ENCODE data around the gene ATP8A2.

Gene ATP8A2

DNA sequence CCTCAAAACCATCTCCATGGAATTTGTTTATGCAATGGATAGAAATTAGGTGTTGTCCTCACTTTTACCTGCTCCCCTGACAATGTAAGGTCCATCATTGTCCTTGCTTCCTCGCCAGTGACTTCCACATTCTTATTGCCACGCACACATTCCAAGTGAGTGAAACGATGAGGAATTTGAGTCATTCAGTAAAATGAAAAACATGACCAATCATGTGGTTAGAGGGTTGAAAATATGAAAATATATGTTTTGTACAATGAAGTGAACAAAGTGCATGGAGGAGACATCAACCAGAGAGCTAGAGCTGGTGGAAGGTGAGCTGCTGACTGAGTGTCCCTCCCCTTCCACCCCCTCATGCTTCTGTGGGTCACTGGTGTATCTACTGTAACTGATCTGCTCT, 91.7 kb downstream of the ATP8A2 start:
- Mint-ChIP-seq H3K27me3 (peaks cover 29% of the 10 kb centered on the region), H3K9me3 (ENCODE audit: low read depth) (no peaks in the 10 kb centered on the region), H3K4me3 (no peak overlapping the region), H3K4me1 (ENCODE audit: low read depth) (no peaks in the 10 kb centered on the region), H3K36me3 (no peaks in the 10 kb centered on the region), H3K27ac (no peak overlapping the region)

- Mint-ChIP-seq H3K9me3 (ENCODE audit: low read depth) (no peaks in the 10 kb centered on the region), H3K36me3 (no peaks in the 10 kb centered on the region), H3K4me3 (no peak overlapping the region), H3K27me3 (peaks cover 52% of the 10 kb centered on the region), H3K4me1 (ENCODE audit: low read depth) (peaks cover 4% of the 10 kb centered on the region), H3K27ac (no peak overlapping the region)
These were observed 95.1 kb downstream of the ATP8A2 start for GRCh38 chr13:25466880-25467279.

DNA sequence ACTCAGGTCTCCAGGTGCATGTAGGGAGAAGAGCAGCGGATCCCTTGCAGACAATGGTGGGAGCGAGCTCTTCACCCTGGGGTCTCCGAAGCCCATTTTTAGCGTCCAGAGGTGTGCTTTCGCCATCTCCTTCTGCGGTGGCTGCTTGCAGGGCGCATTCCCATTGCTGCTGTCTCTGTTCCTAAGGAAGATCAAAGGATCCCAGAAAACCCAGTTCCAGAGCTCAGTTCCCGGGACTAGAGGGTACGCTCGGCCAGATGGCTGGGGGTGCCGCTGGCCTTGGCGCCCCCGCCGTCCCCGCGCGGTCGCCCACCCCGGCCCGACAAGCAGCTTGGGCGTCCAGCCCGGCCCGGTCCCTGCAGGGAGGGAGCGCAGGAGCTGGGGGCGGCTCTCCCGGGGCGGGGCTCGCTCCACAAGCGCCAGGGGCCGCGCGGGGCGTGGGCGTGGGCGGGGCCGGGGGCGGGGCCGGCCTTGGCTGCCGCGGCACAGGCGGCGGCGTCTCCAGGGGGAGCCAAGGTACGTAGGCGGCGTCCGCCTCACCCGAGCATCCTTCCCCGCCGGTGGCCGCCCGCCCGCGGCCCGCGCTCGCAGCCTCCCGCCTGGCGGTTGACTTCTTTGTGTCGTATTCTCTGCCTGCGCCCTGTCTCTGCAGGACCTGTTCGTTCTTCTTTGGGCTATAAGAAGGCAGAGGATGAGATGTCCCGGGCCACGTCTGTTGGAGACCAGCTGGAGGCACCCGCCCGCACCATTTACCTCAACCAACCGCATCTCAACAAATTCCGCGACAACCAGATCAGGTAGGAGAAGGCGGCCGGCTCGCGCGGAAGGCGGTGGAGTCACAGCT, 96.8 kb downstream of the ATP8A2 start:
- Mint-ChIP-seq H3K27ac (no peak overlapping the region), H3K4me3 (peak overlapping the region; percentile 66), H3K4me1 (ENCODE audit: low read depth) (peaks cover 4% of the 10 kb centered on the region)

GRCh38 chr13:25469169-25469525, 97.4 kb downstream of the ATP8A2 start:
- peaks cover 47% of the 10 kb centered on the region for H3K27me3 Mint-ChIP-seq
- H3K4me1 Mint-ChIP-seq (ENCODE audit: low read depth), result peaks cover 4% of the 10 kb centered on the region
- peak overlapping the region; percentile 71 for H3K4me3 Mint-ChIP-seq
- H3K27ac Mint-ChIP-seq, result no peak overlapping the region
- no peaks in the 10 kb centered on the region for H3K9me3 Mint-ChIP-seq (ENCODE audit: low read depth)
- H3K36me3 Mint-ChIP-seq, result no peaks in the 10 kb centered on the region

More for the DNA sequence above, 96.8 kb downstream of the ATP8A2 start:
- Mint-ChIP-seq H3K9me3 (ENCODE audit: low read depth) (no peaks in the 10 kb centered on the region), H3K36me3 (no peaks in the 10 kb centered on the region), H3K27me3 (peaks cover 47% of the 10 kb centered on the region)

DNA sequence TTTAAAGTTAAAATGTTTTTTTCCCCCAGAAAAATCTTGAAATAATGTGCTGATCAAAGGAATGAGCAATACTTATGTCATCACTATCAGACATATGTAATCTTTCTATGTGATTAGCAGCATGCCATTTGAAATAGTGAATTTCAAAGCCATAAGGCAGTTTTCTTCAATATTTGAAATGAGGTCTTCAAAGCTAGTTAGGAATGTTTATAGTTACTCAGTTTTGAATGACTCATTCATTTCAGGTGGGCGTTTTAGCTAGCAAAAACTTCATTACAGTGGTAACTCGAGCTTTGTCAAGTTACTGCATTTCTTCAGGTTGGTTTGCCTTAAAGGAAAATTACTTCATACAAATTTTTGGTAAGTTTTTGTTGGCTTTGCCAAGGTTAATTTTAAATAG, 102.1 kb downstream of the ATP8A2 start:
- Mint-ChIP-seq H3K4me1 (ENCODE audit: low read depth) (peaks cover 3% of the 10 kb centered on the region), H3K9me3 (ENCODE audit: low read depth) (no peaks in the 10 kb centered on the region), H3K27me3 (peaks cover 29% of the 10 kb centered on the region), H3K27ac (no peak overlapping the region), H3K4me3 (no peak overlapping the region), H3K36me3 (no peaks in the 10 kb centered on the region)

DNA sequence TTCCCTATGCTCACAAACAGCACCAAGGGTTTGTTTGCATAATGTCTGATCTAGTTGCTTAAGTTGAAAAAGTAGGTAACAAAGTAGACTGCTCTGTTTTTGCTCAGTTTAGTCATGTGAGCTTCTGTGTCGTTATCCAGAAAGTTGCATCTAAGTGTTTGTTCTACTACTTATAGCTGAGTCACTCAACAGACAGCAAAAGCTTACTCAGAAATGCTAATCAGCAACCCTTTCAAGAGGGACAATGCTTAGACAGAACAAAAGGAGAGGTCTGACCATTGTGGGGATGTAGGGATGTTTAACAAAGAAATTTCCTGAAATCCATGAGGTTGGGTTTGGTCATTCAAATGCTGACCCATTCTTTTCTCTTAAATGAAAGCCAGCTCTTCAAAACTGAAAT, 106.4 kb downstream of the ATP8A2 start:
- Mint-ChIP-seq H3K4me3 (no peak overlapping the region), H3K4me1 (ENCODE audit: low read depth) (no peaks in the 10 kb centered on the region), H3K27me3 (peaks cover 13% of the 10 kb centered on the region), H3K9me3 (ENCODE audit: low read depth) (peaks cover 7% of the 10 kb centered on the region), H3K36me3 (peaks cover 5% of the 10 kb centered on the region), H3K27ac (no peak overlapping the region)

GRCh38 chr13:25489238-25489637, 117.5 kb downstream of the ATP8A2 start:
- Mint-ChIP-seq H3K9me3 (ENCODE audit: low read depth) (peaks cover 3% of the 10 kb centered on the region), H3K4me1 (ENCODE audit: low read depth) (no peaks in the 10 kb centered on the region), H3K4me3 (no peak overlapping the region), H3K27ac (no peak overlapping the region), H3K27me3 (peaks cover 8% of the 10 kb centered on the region), H3K36me3 (no peaks in the 10 kb centered on the region)

DNA sequence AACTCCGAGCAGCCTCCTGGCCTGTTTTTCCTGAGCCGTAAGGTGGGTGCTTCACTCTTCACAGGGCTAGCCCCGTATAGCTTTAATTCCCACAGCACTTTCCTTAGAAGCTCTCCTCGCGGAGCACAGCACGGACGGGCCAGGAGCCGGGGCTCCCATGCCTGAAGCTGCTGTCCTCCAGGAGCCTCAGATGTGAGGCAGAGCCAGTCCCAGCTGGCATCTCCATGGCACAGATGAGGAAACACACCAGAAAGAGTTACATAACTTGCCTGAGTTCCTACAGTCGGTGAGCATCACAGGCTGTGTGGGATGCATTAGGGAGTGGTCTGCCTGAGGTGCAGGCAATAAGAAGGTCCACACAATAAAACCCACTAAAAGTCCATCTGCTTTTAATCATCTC, 118.5 kb downstream of the ATP8A2 start:
- no peak overlapping the region for H3K4me3 Mint-ChIP-seq
- peaks cover 14% of the 10 kb centered on the region for H3K27me3 Mint-ChIP-seq
- H3K36me3 Mint-ChIP-seq, result no peaks in the 10 kb centered on the region
- peaks cover 3% of the 10 kb centered on the region for H3K9me3 Mint-ChIP-seq (ENCODE audit: low read depth)
- no peaks in the 10 kb centered on the region for H3K4me1 Mint-ChIP-seq (ENCODE audit: low read depth)
- no peak overlapping the region for H3K27ac Mint-ChIP-seq

DNA sequence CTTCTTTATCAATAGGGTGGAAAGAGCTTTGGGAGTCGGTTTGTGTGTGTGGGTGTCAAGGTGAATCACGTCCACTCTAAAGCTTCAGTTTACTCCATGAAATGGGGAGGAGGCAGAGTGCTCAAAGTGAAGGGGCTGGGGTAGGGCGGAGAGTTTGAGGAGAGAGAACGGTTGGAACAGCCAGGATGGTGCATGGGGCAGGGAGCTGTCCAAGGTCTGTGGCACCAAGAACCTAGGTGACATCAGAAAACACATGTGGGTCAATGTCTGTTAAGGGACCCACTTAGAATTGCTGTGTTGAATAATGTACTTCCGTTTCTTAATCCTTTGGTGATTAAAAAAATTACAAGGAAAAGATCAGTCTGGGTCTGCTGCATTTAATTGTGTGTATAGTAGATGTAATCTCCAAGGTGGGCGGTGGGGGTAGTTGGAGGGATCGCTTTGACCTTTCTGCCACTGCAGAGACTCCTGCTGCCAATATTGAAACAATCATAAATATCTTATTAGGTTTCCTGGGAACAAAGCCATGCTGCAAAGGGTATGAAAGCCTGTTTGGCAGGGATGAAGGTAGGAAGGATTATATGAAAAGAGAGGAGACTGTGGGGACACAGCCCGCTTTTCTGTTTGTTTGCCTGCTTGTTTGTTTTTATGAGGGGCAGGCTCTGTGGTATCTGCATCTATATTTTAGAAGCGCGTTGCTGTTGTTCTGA, 122.3 kb downstream of the ATP8A2 start:
- Mint-ChIP-seq H3K27me3 (peaks cover 17% of the 10 kb centered on the region), H3K4me1 (ENCODE audit: low read depth) (no peaks in the 10 kb centered on the region), H3K9me3 (ENCODE audit: low read depth) (peaks cover 3% of the 10 kb centered on the region), H3K27ac (no peak overlapping the region), H3K36me3 (no peaks in the 10 kb centered on the region), H3K4me3 (no peak overlapping the region)

DNA sequence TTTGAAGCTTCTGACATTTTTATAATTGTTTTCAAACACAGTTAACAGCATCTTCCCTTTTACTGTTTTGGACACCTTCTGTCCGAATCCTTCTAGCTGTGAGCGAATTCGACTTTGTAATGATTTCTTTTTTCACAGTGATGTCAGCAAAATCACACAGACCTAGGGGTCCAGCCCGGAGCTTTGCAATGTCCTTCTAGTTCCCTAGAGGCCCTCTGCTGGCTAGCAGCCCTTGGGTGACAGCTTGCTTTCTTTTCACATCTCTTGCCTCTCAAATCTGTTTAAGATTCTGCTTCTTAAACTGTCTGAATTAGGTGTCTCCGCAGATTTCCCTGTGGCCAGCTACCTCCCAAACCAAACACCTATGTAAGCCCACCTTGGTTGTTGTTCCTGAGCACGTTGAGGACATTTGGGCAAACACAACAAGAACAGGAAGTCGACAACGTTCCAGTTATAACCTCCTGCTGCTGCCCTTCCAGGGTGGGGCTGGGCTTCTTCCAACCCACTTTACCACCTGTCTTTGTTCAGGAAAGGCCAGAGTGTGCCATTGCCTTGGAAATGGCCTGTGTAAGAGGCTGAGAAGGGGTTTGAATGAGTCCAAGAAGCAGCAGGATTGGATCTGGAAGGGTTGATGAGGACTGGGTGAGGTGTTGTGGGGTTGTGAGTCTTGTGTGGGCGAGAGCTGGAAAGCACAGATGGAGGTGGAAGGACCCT, 123.1 kb downstream of the ATP8A2 start:
- H3K9me3 Mint-ChIP-seq (ENCODE audit: low read depth), result peaks cover 3% of the 10 kb centered on the region
- H3K27me3 Mint-ChIP-seq, result peaks cover 15% of the 10 kb centered on the region
- no peaks in the 10 kb centered on the region for H3K4me1 Mint-ChIP-seq (ENCODE audit: low read depth)
- H3K36me3 Mint-ChIP-seq, result no peaks in the 10 kb centered on the region
- H3K27ac Mint-ChIP-seq, result no peak overlapping the region
- H3K4me3 Mint-ChIP-seq, result no peak overlapping the region

DNA sequence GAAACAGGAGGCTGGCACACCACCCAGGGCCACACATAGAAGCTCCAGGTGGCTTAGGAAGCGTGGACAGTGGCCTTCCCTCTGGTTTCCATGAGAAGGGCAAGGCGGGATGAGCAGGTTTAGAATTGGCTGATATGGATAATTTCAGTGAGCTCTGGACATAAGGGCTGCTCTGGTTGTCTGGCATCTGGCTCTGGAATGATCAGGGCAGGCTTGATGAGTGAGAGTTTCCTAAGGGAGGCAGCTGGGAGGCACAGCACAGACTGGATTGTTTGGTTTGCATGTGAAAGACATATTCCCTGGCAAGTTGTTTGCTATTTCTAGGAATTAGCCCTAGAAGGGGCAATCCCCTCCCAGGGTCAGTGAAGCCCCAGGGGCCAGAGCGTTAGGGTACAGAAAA, 129.5 kb downstream of the ATP8A2 start:
- H3K9me3 Mint-ChIP-seq (ENCODE audit: low read depth), result no peaks in the 10 kb centered on the region
- H3K27ac Mint-ChIP-seq, result no peak overlapping the region
- peaks cover 10% of the 10 kb centered on the region for H3K27me3 Mint-ChIP-seq
- no peaks in the 10 kb centered on the region for H3K4me1 Mint-ChIP-seq (ENCODE audit: low read depth)
- no peaks in the 10 kb centered on the region for H3K36me3 Mint-ChIP-seq
- H3K4me3 Mint-ChIP-seq, result no peak overlapping the region

DNA sequence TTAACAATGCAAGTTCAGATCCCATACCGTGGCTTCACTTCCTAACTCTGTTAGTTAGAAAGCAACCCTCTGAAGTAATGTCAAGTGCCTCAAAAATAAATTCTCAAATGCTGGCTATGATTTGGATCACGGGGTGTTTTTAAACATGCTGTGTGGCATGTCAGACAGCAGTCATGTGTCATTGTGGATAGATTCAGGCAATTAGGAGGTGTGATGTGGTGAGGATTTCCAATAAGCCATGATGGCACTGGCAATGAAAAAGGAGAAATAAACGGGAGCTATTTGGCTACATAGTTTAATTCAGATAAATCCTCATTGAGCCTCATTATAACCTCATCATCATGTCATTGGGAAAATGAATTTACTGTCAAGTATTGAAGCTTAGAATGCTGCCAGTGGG, 130.3 kb downstream of the ATP8A2 start:
- no peak overlapping the region for H3K4me3 Mint-ChIP-seq
- H3K27ac Mint-ChIP-seq, result no peak overlapping the region
- H3K4me1 Mint-ChIP-seq (ENCODE audit: low read depth), result no peaks in the 10 kb centered on the region

GRCh38 chr13:25502551-25502950, 130.8 kb downstream of the ATP8A2 start:
- H3K36me3 Mint-ChIP-seq, result no peaks in the 10 kb centered on the region
- no peaks in the 10 kb centered on the region for H3K4me1 Mint-ChIP-seq (ENCODE audit: low read depth)
- H3K4me3 Mint-ChIP-seq, result no peak overlapping the region
- H3K27ac Mint-ChIP-seq, result no peak overlapping the region
- H3K27me3 Mint-ChIP-seq, result peaks cover 7% of the 10 kb centered on the region
- H3K9me3 Mint-ChIP-seq (ENCODE audit: low read depth), result no peaks in the 10 kb centered on the region

More for the DNA sequence above, 130.3 kb downstream of the ATP8A2 start:
- no peaks in the 10 kb centered on the region for H3K9me3 Mint-ChIP-seq (ENCODE audit: low read depth)
- H3K27me3 Mint-ChIP-seq, result peaks cover 7% of the 10 kb centered on the region
- H3K36me3 Mint-ChIP-seq, result no peaks in the 10 kb centered on the region

GRCh38 chr13:25503856-25504255, 132.1 kb downstream of the ATP8A2 start:
- Mint-ChIP-seq H3K4me1 (ENCODE audit: low read depth) (no peaks in the 10 kb centered on the region), H3K4me3 (no peak overlapping the region), H3K27me3 (peaks cover 9% of the 10 kb centered on the region), H3K36me3 (no peaks in the 10 kb centered on the region), H3K9me3 (ENCODE audit: low read depth) (no peaks in the 10 kb centered on the region), H3K27ac (no peak overlapping the region)

GRCh38 chr13:25507841-25508240, 136.1 kb downstream of the ATP8A2 start:
- no peak overlapping the region for H3K27ac Mint-ChIP-seq
- no peaks in the 10 kb centered on the region for H3K4me1 Mint-ChIP-seq (ENCODE audit: low read depth)
- peaks cover 6% of the 10 kb centered on the region for H3K9me3 Mint-ChIP-seq (ENCODE audit: low read depth)
- H3K27me3 Mint-ChIP-seq, result peaks cover 6% of the 10 kb centered on the region
- no peaks in the 10 kb centered on the region for H3K36me3 Mint-ChIP-seq
- no peak overlapping the region for H3K4me3 Mint-ChIP-seq

All from activated naive CD8-positive, alpha-beta T cell (primary cell).